ENCODE data around the gene HSPE1. TPM values are rescaled to one million over a fixed set of nuclear protein-coding genes. Genes with fewer than 3 reads are reported as not detected.
A peak's percentile ranks its signal among the peaks of the same experiment; 100 is the strongest.

Gene HSPE1
- total and polyA plus RNA-seq, 2 of the 8 experiments (the other 6 are each of a cell fraction or from before 2014, with no cell fraction given), result 206 to 377 TPM

DNA sequence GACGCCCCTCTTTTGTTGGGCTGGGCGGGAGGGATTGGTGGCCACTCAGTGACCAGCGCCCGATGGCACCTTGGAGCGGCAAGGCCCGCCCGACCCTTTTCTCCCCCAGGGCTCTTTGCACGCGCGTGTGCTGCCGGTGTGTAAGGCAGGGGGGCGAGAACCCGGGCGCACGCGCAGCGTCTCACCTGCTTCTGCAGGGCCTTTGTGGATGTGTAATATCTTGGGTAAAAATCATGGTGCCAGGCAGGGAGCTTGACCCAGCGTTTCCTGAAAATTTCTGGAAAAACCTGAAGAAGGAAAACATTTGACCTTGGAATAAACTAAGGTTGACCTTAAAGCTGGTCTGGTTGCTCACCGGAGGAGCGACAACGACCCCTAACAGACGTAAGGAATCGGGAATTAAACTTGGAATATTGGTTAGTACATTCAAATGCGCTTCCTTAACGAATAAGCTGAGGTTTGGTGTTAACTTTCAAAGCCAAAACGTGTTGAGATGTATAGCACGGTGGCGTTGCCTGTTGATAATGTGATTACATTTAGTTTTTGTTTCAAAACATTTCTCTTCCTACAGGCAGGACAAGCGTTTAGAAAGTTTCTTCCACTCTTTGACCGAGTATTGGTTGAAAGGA, 438 bp downstream of the HSPE1 start:
- POLR2A ChIA-PET (ENCODE audit: partially characterized antibody), result interaction anchor here (0.6 to 15.2 kb wide), 25 partner anchors 7 to 286 kb away, joined by 3 to 270 read pairs (median 8); partner anchors contain the start of genes COQ10B, MARS2, MOB4 and RFTN2
- Histone ChIP-seq H3K79me1 (ENCODE audit: low read depth, low read length) (no peaks in the 10 kb centered on the region), H3K27ac (ENCODE audit: low read depth, low read length) (peak overlapping the region; percentile 92), H2BK20ac (ENCODE audit: low read length) (no peak overlapping the region), H2BK15ac (ENCODE audit: low read length) (no peak overlapping the region), H3K79me2 (ENCODE audit: control insufficient read depth in 1 of 2, insufficient read depth in 2 of 2, low read length in 2 of 2) (peaks cover 47 to 82% of the 10 kb centered on the region in 2 experiments), H3K18ac (ENCODE audit: extremely low read depth, low read length) (peak overlapping the region; percentile 86), H3K23ac (ENCODE audit: insufficient read length) (no peak overlapping the region), H2BK5ac (ENCODE audit: low read depth, low read length) (peak overlapping the region; percentile 93), H3K14ac (ENCODE audit: insufficient read length) (no peak overlapping the region), H3K36me3 (ENCODE audit: control insufficient read depth in 2 of 4, insufficient read depth in 4 of 4, low read length in 3 of 4) (peaks cover 15 to 72% (median 38%) of the 10 kb centered on the region in 4 experiments), H3K23me2 (ENCODE audit: low read depth, low read length) (peaks cover 4% of the 10 kb centered on the region; the same call in 1 of the 2 replicates), H3K4me3 (ENCODE audit: extremely low read depth in 1 of 4, insufficient read depth in 2 of 4, low read depth in 3 of 4, low read length in 4 of 4) (peak overlapping the region; percentile 85 to 94 (median 90)), H3K27me3 (replicated peaks in 1 of 4; ENCODE audit: control insufficient read depth in 3 of 4, extremely low read depth in 1 of 4, insufficient read depth in 3 of 4, low read length in 3 of 4) (no peaks in the 10 kb centered on the region), H3K4me2 (ENCODE audit: insufficient read depth in 1 of 2, low read depth in 2 of 2, low read length in 2 of 2) (peak overlapping the region; percentile 61 to 66), H2BK120ac (replicated peaks; ENCODE audit: low read depth, low read length) (no peak overlapping the region), H4K20me1 (replicated peaks in 1 of 2; ENCODE audit: control insufficient read depth in 1 of 2, insufficient read depth in 2 of 2, low read length in 2 of 2) (peaks cover 11 to 20% of the 10 kb centered on the region in 2 experiments), H2AK5ac (ENCODE audit: low read depth, low read length) (0 out of 2 replicates have a peak overlapping the region, but pooled peaks have one; percentile 67), H3K56ac (replicated peaks; ENCODE audit: insufficient read length, low read depth, low read length) (peak overlapping the region; percentile 60), H3K9ac (replicated peaks in 1 of 4; ENCODE audit: extremely low read depth in 1 of 4, low read depth in 3 of 4, low read length in 3 of 4) (peak overlapping the region; percentile 80 to 99 (median 87)), H4K5ac (ENCODE audit: insufficient read length, low read depth, low read length) (peak overlapping the region; percentile 75), H4K8ac (ENCODE audit: extremely low read depth, insufficient read depth, low read length) (peak overlapping the region; percentile 94; the same call in 1 of the 2 replicates), H3K4ac (replicated peaks; ENCODE audit: insufficient read length, low read depth, low read length) (peak overlapping the region; percentile 94), H4K91ac (replicated peaks; ENCODE audit: insufficient read length, low read length) (peak overlapping the region; percentile 66), H3K4me1 (replicated peaks in 1 of 4; ENCODE audit: control insufficient read depth in 3 of 4, insufficient read depth in 4 of 4, low read length in 3 of 4) (peaks cover 2 to 7% (median 4%) of the 10 kb centered on the region in 4 experiments; a peak in 5 of 7 replicates), H2AFZ (ENCODE audit: low read length) (no peak overlapping the region), H3K9me3 (ENCODE audit: insufficient read depth in 2 of 2, low read depth in 1 of 2, low read length in 1 of 2) (no peaks in the 10 kb centered on the region), H2BK12ac (ENCODE audit: low read depth, low read length) (no peak overlapping the region; the same call in 1 of the 2 replicates)
- DNase-seq (ENCODE audit: low read depth in 1 of 2, low spot score in 2 of 2) (no peak), FAIRE-seq (no peak)
- 4% methylated on average over 24 of the region's 30 CpGs; no CpG with 5 or more reads in 1 of the 2 experiments for WGBS, 2 experiments (ENCODE audit: extremely low coverage in 1 of 2, insufficient coverage in 1 of 2, insufficient read length in 1 of 2, insufficient replicate concordance in 2 of 2, low coverage in 1 of 2, low lambda C conversion rate in 2 of 2, missing lambda C conversion rate in 1 of 2)
- CTCF ChIA-PET (ENCODE audit: partially characterized antibody), result interaction anchor here (1.1 to 1.6 kb wide), 5 partner anchors 9 to 115 kb away, joined by 3 to 5 read pairs (median 4); no protein-coding TSS in a partner anchor
- no peak for TF ChIP-seq POU5F1 (IDR thresholded peaks at IDR 0.05; ENCODE audit: low read depth, low read length)
- TF ChIP-seq SP1 (IDR thresholded peaks at IDR 0.05; ENCODE audit: low read depth, low read length), result no peak
- no peak for TF ChIP-seq SIX5 (IDR thresholded peaks at IDR 0.05; ENCODE audit: low read depth, low read length)
- peak in 1 of 2 experiments; percentile 20; a peak in 1 of 4 replicates for TF ChIP-seq SIN3A (conservative IDR thresholded peaks at IDR 0.05 in 1 of 2, IDR thresholded peaks at IDR 0.05 in 1 of 2; ENCODE audit: low read depth in 1 of 2, low read length in 2 of 2)
- 0 out of 4 replicates have a peak, but pooled peaks of 1 of the 3 experiments have one; percentile 2 for TF ChIP-seq CTCF (IDR thresholded peaks at IDR 0.05; ENCODE audit: control extremely low read depth in 1 of 3, insufficient read depth in 1 of 3, low read depth in 1 of 3, low read length in 3 of 3)
- no peak for TF ChIP-seq GTF2F1 (IDR thresholded peaks at IDR 0.05; ENCODE audit: borderline replicate concordance, low read depth, low read length)
- TF ChIP-seq JUND (IDR thresholded peaks at IDR 0.05; ENCODE audit: low read length), result no peak
